ENCODE data around the gene HLA-C. TPM values are rescaled to one million over a fixed set of nuclear protein-coding genes. Genes with fewer than 3 reads are reported as not detected.

Gene HLA-C
- total and polyA plus RNA-seq, 9 donors = 195 to 700 (median 354) TPM

DNA sequence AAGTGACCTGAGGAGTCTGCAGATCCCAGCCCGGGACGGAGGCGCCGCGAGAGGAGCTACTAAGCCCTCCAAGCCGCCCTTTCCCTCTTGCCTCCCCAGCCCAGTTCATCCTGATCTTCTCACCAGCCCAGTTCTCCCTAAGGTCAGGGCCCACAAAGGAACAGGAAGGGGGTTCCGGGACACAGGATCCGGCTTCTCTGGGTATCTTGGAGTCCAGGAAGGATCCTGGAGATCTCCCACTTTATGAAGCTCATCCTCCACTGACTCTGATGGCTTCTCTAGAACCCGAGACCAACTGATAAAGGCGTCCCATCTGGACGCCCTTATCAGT is 36.9 kb upstream of the HLA-C start:
- Histone ChIP-seq H3K36me3 (no peaks in the 10 kb centered on the region), H3K4me3 (no peak overlapping the region), H3K27me3 (no peaks in the 10 kb centered on the region), H3K27ac (no peak overlapping the region), H3K9me3 (no peaks in the 10 kb centered on the region), H3K4me1 (ENCODE audit: insufficient read depth) (no peaks in the 10 kb centered on the region)
- no peak for DNase-seq
- intact Hi-C loops (cut with DNase I) = no loop called here
- TF ChIP-seq EP300 (IDR thresholded peaks at IDR 0.05) (no peak), POLR2A (IDR thresholded peaks at IDR 0.05) (no peak)
- TF ChIP-seq, protein P1, sequence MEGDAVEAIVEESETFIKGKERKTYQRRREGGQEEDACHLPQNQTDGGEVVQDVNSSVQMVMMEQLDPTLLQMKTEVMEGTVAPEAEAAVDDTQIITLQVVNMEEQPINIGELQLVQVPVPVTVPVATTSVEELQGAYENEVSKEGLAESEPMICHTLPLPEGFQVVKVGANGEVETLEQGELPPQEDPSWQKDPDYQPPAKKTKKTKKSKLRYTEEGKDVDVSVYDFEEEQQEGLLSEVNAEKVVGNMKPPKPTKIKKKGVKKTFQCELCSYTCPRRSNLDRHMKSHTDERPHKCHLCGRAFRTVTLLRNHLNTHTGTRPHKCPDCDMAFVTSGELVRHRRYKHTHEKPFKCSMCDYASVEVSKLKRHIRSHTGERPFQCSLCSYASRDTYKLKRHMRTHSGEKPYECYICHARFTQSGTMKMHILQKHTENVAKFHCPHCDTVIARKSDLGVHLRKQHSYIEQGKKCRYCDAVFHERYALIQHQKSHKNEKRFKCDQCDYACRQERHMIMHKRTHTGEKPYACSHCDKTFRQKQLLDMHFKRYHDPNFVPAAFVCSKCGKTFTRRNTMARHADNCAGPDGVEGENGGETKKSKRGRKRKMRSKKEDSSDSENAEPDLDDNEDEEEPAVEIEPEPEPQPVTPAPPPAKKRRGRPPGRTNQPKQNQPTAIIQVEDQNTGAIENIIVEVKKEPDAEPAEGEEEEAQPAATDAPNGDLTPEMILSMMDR (IDR thresholded peaks at IDR 0.05) = no peak
- 11 to 41% (median 21%) methylated on average over 9 to 11 of the region's 11 CpGs for WGBS, 3 donors

DNA sequence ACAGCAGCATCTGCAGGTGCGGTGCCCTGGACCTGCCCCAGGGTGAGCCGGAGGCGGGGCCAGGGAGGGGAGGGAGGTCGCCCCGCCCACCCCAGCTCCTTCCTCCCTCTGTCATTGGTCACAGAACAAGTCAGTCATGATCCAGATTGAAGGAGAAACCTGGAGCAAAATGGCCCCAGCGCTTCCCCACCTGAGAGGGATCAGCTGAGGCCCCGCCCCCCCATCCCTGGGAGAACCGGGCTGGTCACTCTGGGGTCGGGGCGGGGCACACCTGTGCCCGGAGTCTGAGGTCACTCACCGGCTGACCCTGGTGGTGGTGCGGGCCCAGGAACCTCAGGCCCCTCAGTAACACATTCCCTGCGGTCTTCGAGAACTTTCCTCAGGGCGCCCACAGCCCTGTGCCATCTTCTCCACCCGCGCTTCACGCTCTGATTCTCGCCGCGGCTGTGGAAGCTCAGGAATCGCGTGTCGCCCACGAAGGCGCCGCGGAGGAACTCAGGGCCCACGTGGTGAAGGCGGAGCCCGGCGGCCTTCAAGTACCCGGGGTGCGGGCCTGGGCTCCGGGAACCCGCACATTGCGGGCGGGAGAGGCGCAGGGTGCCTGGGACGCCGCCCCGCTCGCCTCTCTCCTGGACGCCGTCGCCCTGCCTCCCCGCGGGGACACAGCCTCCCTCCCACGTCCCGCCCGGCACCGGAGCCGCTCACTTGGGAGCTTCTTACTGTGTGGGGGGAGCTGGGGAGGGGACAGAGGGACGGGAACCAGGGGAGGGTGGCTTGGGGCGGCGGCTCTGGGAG is 36.4 kb upstream of the HLA-C start:
- H3K27me3 ChIP-seq = no peaks in the 10 kb centered on the region
- no peaks in the 10 kb centered on the region for H3K9me3 ChIP-seq
- peak in 1 of 5 donors; percentile 13 for DNase-seq
- no peaks in the 10 kb centered on the region for H3K36me3 ChIP-seq
- peak overlapping the region; percentile 10 for H3K4me3 ChIP-seq
- 5 to 25% (median 5%) methylated on average over 5 to 56 of the region's 57 CpGs for WGBS, 3 donors
- H3K4me1 ChIP-seq (ENCODE audit: insufficient read depth) = no peaks in the 10 kb centered on the region
- no peak overlapping the region for H3K27ac ChIP-seq
- TF ChIP-seq EP300 (IDR thresholded peaks at IDR 0.05) = no peak
- no peak for TF ChIP-seq POLR2A (IDR thresholded peaks at IDR 0.05)
- TF ChIP-seq, protein P1 (IDR thresholded peaks at IDR 0.05) = no peak
- intact Hi-C loops (cut with DNase I) = no loop called here

DNA sequence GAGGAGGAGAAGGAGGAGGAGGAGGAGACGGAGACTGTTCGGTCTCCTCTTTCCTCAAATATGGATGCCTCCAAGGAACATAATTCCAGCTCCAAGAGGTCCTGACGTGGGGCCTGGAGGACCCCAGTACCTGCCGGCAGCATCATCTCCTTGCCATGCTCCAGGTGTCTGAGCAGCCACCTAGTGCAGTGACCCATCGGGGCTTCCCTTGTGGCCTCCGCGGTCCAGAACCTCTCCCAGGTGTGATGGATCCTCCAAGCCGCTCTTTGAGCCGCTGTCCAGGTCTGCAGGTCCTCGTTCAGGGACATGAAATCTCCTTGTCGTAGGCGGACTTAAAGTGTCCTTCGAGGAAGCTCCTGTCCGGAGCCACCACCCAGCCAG is 35.8 kb upstream of the HLA-C start:
- no peaks in the 10 kb centered on the region for H3K9me3 ChIP-seq
- no peak for TF ChIP-seq EP300 (IDR thresholded peaks at IDR 0.05)
- TF ChIP-seq, protein P1 (IDR thresholded peaks at IDR 0.05) = no peak
- TF ChIP-seq POLR2A (IDR thresholded peaks at IDR 0.05) = no peak
- H3K4me1 ChIP-seq (ENCODE audit: insufficient read depth) = no peaks in the 10 kb centered on the region
- intact Hi-C loops (cut with DNase I) = no loop called here
- no peaks in the 10 kb centered on the region for H3K36me3 ChIP-seq
- H3K27me3 ChIP-seq = no peaks in the 10 kb centered on the region
- no peak overlapping the region for H3K27ac ChIP-seq
- WGBS, 3 donors = 56 to 72% (median 57%) methylated on average over 14 of the region's 14 CpGs
- no peak for DNase-seq
- H3K4me3 ChIP-seq = no peak overlapping the region

DNA sequence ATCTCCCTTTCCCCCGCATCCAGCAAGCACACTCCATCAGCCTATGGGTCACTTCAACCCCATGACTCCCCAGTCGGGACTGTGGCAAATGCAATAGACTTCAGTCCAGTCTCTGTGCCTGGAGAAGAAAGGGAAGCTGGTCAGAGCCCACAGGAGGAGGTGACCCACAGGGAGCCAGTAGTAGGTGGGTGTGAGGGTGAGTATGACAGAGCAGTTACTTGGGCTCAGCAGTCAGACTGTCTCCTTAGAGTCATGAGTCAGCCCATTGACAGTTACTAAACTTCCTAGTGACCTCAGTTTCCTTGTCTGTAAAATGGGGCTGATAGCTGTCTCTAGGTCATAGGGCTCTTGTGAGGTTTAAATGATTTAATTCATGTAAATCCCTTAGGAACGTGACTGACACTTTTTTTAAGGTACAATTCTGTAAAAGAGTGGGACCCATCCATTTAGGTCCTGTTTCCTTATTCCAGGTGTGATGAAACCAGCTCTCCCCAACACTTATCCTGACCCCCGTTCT is 33.9 kb upstream of the HLA-C start:
- intact Hi-C loops (cut with DNase I) = no loop called here
- WGBS, 3 donors = 53 to 88% (median 80%) methylated on average over 4 of the region's 4 CpGs
- H3K27ac ChIP-seq = no peak overlapping the region
- TF ChIP-seq POLR2A (IDR thresholded peaks at IDR 0.05) = no peak
- TF ChIP-seq, protein P1 (IDR thresholded peaks at IDR 0.05) = no peak
- TF ChIP-seq EP300 (IDR thresholded peaks at IDR 0.05) = no peak
- H3K27me3 ChIP-seq = no peaks in the 10 kb centered on the region
- H3K9me3 ChIP-seq = no peaks in the 10 kb centered on the region
- no peak overlapping the region for H3K4me3 ChIP-seq
- no peaks in the 10 kb centered on the region for H3K36me3 ChIP-seq
- H3K4me1 ChIP-seq (ENCODE audit: insufficient read depth) = no peaks in the 10 kb centered on the region
- DNase-seq = no peak
